ENCODE results near the gene CNBP.

CNBP gene

GRCh38 chr3:129130291-129130813 lies 53.3 kb downstream of the CNBP start:
- DNase-seq (ENCODE audit: low spot score): no peak

- no peak for DNase-seq (ENCODE audit: low spot score)
Measured at GRCh38 chr3:129128357-129129155, 55.1 kb downstream of the CNBP start.

- no peak for DNase-seq (ENCODE audit: low spot score)
Measured at GRCh38 chr3:129126726-129127280, 56.9 kb downstream of the CNBP start.

GRCh38 chr3:129123314-129124060 lies 60.2 kb downstream of the CNBP start:
- no peak for DNase-seq (ENCODE audit: low spot score)

GRCh38 chr3:129122412-129123011 lies 61.2 kb downstream of the CNBP start:
- no peak for DNase-seq (ENCODE audit: low spot score)

- peak; percentile 96 for DNase-seq (ENCODE audit: low spot score)
Measured at GRCh38 chr3:129121792-129122411, 61.8 kb downstream of the CNBP start, which contains the start of gene RAB43. Gene RAB43, minus strand, starts transcription at chr3:129121804. Its CDS starts 315 bp downstream, at chr3:129121489.

- no peak for DNase-seq (ENCODE audit: low spot score)
Measured at GRCh38 chr3:129121016-129121791, 62.5 kb downstream of the CNBP start.

GRCh38 chr3:129120254-129121004 lies 63.3 kb downstream of the CNBP start:
- peak; percentile 86 for DNase-seq (ENCODE audit: low spot score)

- DNase-seq (ENCODE audit: low spot score): no peak
Measured at GRCh38 chr3:129119365-129120100, 64.2 kb downstream of the CNBP start.

- DNase-seq (ENCODE audit: low spot score): no peak
Measured at GRCh38 chr3:129118745-129119144, 65.0 kb downstream of the CNBP start.
